OCI-LY7 (cell line): ENCODE results near the gene KLHL8. TPM values are rescaled to one million over a fixed set of nuclear protein-coding genes. Genes with fewer than 3 reads are reported as not detected.

Source experiments
- BruUV-seq: library from RNA; stranded (reverse); fragments of 400-500 nt; replicated peaks from 2 replicates; lab custom pipeline; 2021; lab: Mats Ljungman, UMichigan
- CTCF ChIA-PET: fragments of 300-600 bp; sonication (Branson Sonifier 250); formaldehyde crosslinking; loops from one replicate; lab custom pipeline; 2022; ENCODE audit warnings: antibody characterized with exemption; ENCODE audit not compliant: unreplicated experiment; lab: Charles Lee
- POLR2A ChIA-PET: fragments of 300-600 bp; sonication (Branson Sonifier 250); formaldehyde crosslinking; loops from one replicate; lab custom pipeline; 2022; ENCODE audit warnings: antibody characterized with exemption; lab: Charles Lee
- DNase-seq: peaks from one replicate; pipeline ENCODE4 v3.0.0-alpha.2; 2015; ENCODE audit warnings: low spot score
- H2AFZ ChIP-seq: fragments of 200-600 bp; sonication (generic), shearing (Covaris generic); 2 replicates; pipeline ENCODE4 v1.6.1; 2014; ENCODE audit warnings: mild to moderate bottlenecking, antibody characterized with exemption, low read length, moderate library complexity
- H3K27ac ChIP-seq: fragments of 200-600 bp; sonication (generic); 2 replicates; pipeline ENCODE4 v1.5.1; 2014; ENCODE audit warnings: mixed run types, low read depth, mild to moderate bottlenecking, moderate library complexity, low read length, inconsistent platforms; ENCODE audit not compliant: poor library complexity, severe bottlenecking
- H3K36me3 ChIP-seq: fragments of 200-600 bp; sonication (generic); 2 replicates; pipeline ENCODE4 v1.6.1; 2014; ENCODE audit warnings: mild to moderate bottlenecking, antibody characterized with exemption, low read length, moderate library complexity, mixed read lengths; ENCODE audit not compliant: insufficient read depth
- H3K4me1 ChIP-seq: fragments of 200-600 bp; sonication (generic); 2 replicates; pipeline ENCODE4 v1.5.1; 2014; ENCODE audit warnings: mild to moderate bottlenecking, low read length; ENCODE audit not compliant: insufficient read depth, poor library complexity, severe bottlenecking
- H3K4me2 ChIP-seq: fragments of 200-600 bp; sonication (generic); 2 replicates; pipeline ENCODE4 v1.6.1; 2014; ENCODE audit warnings: mild to moderate bottlenecking, low read length
- H3K4me3 ChIP-seq: fragments of 200-600 bp; sonication (generic); 2 replicates; pipeline ENCODE4 v1.5.1; 2014; ENCODE audit warnings: mild to moderate bottlenecking, low read depth, low read length; ENCODE audit not compliant: poor library complexity, severe bottlenecking
- H3K79me2 ChIP-seq: fragments of 200-600 bp; sonication (generic); 2 replicates; pipeline ENCODE4 v1.6.1; 2016; ENCODE audit warnings: low read depth, mild to moderate bottlenecking, low read length, moderate library complexity, mixed read lengths; ENCODE audit not compliant: insufficient read depth
- H3K9me2 ChIP-seq: fragments of 200-600 bp; sonication (generic); 2 replicates; pipeline ENCODE4 v1.6.1; 2016; ENCODE audit warnings: mild to moderate bottlenecking, low read length, mixed read lengths; ENCODE audit not compliant: insufficient read depth
- H3K9me3 ChIP-seq: fragments of 200-600 bp; sonication (generic); 2 replicates; pipeline ENCODE4 v1.6.1; 2014; ENCODE audit warnings: mild to moderate bottlenecking, mixed run types, low read length, mixed read lengths
- H4K20me1 ChIP-seq: fragments of 200-600 bp; sonication (generic); 2 replicates; pipeline ENCODE4 v1.6.1; 2014; ENCODE audit warnings: mild to moderate bottlenecking, antibody characterized with exemption, low read length, moderate library complexity, mixed read lengths; ENCODE audit not compliant: insufficient read depth
- EZH2phosphoT487 ChIP-seq: fragments of 200-600 bp; sonication (generic); IDR thresholded peaks from 2 replicates; pipeline ENCODE4 v1.6.1; 2018; ENCODE audit warnings: low read depth, borderline replicate concordance, mild to moderate bottlenecking, mixed run types, antibody characterized with exemption, low read length, moderate library complexity, mixed read lengths
- intact Hi-C: fragments of 100-400 bp; cut with micrococcal nuclease; formaldehyde crosslinking; loops from one replicate; pipeline ENCODE4 v1.10.0; 2022; ENCODE audit not compliant: unreplicated experiment
- total RNA-seq, 2 experiments: library from RNA; depleted of rRNA in 1 of 2; stranded (reverse); fragments of >200 nt in 1 of 2; shearing (Covaris generic) in 1 of 2; gene quantifications; 2 replicates each; pipeline ENCODE4 v1.2.3, GENCODE V29; 2014 to 2022
- TF ChIP-seq, protein P1 (sequence below): fragments of 200-600 bp; sonication (generic); conservative IDR thresholded peaks from 2 replicates; pipeline ENCODE4 v1.5.1; 2014; ENCODE audit warnings: mild to moderate bottlenecking, antibody characterized with exemption, low read length, moderate library complexity, mixed read lengths

Gene KLHL8
- total RNA-seq, 2 experiments from 2014 or later: 9.0 to 23.4 TPM

DNA sequence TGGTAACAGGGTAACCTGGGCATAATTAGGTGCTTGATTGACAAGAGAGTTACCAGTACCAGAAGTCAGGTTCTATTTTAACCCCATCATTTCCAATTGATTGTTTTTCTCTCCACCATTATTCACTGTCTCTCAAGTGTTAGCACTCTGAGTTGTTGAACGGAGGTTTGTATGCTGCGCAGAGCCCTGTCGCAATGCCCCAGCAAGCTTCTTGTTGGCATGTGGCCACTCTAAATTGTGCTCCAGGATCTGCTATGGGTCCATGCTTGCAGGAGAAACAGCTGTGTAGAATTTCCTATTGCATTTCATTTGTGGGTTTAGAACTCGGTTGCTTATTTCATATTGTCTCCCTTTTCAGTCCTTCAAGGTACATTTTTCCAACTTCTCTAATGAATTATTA lies 98.2 kb downstream of the KLHL8 start:
- Histone ChIP-seq H3K9me2 (no peaks in the 10 kb centered on the region), H3K4me2 (no peak overlapping the region), H4K20me1 (no peaks in the 10 kb centered on the region), H3K4me3 (no peak overlapping the region), H2AFZ (no peak overlapping the region), H3K27ac (no peak overlapping the region), H3K36me3 (peaks cover 56% of the 10 kb centered on the region), H3K9me3 (no peaks in the 10 kb centered on the region), H3K79me2 (no peaks in the 10 kb centered on the region), H3K4me1 (no peaks in the 10 kb centered on the region)
- intact Hi-C loops: no loop called here
- POLR2A ChIA-PET: interaction anchor here (1.1 to 1.3 kb wide), 2 partner anchors 16 to 19 kb away, joined by 3 read pairs; no protein-coding TSS in a partner anchor
- no peak for DNase-seq
- CTCF ChIA-PET: no interaction called here
- no TSS peak for BruUV-seq
- TF ChIP-seq, protein P1, sequence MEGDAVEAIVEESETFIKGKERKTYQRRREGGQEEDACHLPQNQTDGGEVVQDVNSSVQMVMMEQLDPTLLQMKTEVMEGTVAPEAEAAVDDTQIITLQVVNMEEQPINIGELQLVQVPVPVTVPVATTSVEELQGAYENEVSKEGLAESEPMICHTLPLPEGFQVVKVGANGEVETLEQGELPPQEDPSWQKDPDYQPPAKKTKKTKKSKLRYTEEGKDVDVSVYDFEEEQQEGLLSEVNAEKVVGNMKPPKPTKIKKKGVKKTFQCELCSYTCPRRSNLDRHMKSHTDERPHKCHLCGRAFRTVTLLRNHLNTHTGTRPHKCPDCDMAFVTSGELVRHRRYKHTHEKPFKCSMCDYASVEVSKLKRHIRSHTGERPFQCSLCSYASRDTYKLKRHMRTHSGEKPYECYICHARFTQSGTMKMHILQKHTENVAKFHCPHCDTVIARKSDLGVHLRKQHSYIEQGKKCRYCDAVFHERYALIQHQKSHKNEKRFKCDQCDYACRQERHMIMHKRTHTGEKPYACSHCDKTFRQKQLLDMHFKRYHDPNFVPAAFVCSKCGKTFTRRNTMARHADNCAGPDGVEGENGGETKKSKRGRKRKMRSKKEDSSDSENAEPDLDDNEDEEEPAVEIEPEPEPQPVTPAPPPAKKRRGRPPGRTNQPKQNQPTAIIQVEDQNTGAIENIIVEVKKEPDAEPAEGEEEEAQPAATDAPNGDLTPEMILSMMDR: no peak
- no peak for TF ChIP-seq EZH2phosphoT487

DNA sequence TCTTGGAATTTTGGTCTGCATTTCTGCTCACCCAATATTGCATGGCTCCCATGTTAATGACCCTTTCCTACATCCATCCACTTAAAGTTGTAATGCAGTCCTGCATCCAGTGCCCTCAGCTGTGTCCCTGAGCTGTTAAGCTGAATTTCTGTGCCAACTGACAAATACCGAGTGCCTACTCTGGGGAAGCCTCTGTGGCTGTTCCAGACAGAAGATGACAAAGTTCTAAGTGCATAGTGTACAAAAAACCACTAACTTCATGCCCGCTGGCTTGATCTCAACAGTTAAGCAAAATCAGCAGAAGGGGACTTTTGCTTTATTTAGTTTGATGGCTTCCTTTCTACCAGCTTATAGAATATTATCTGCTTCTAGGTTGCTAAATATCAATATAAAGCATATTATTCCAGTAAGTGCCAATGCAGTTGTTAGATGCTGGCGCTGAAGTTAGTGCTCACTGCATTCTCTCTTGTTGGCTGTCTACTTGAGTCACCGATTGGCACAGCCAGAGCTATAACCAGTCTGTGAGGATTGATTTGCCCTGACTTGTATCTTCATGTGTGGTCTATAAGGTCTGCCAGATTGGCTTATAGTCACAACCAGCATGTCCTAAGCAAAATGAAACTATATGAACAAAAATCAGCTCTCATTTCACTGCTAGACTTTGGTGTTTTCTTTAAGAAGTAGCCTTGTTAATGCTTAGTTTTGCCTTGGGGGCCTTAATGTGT lies 98.9 kb downstream of the KLHL8 start:
- no peak overlapping the region for H3K4me2 ChIP-seq
- no peak overlapping the region for H2AFZ ChIP-seq
- intact Hi-C loops: no loop called here
- no peak for TF ChIP-seq EZH2phosphoT487
- TF ChIP-seq, protein P1: no peak
- ChIA-PET POLR2A (interaction anchor here (0.5 to 1.3 kb wide), 3 partner anchors 15 to 613 kb away, joined by 3 read pairs; no protein-coding TSS in a partner anchor), CTCF (no interaction called here)
- H3K9me2 ChIP-seq: no peaks in the 10 kb centered on the region
- H3K27ac ChIP-seq: no peak overlapping the region
- H3K4me3 ChIP-seq: no peak overlapping the region
- no TSS peak for BruUV-seq
- H3K9me3 ChIP-seq: no peaks in the 10 kb centered on the region
- H3K4me1 ChIP-seq: no peaks in the 10 kb centered on the region
- H4K20me1 ChIP-seq: no peaks in the 10 kb centered on the region
- H3K79me2 ChIP-seq: no peaks in the 10 kb centered on the region
- peaks cover 57% of the 10 kb centered on the region for H3K36me3 ChIP-seq
- DNase-seq: no peak
